Activated T-helper 17 cell treated with anti-CD3 and anti-CD28 coated beads, Interleukin-2, amount 50 U/mL, for 72 hours (primary cell): Measurements from ENCODE around the gene HNMT. TPM values are rescaled to one million over a fixed set of nuclear protein-coding genes. Genes with fewer than 3 reads are reported as not detected.
"Not testable (repeated sequence)": the region's sequence is repeated elsewhere in the genome, so short reads cannot be mapped to it uniquely, and the experiment has no call there.

Experiments used
- ATAC-seq: fragments of 150-1000 bp; cut with Tn5 transposase; replicated peaks from 2 replicates; pipeline ENCODE4 v1.10.0; 2021; ENCODE audit warnings: mild to moderate bottlenecking, moderate library complexity
- H3K27ac Mint-ChIP-seq: one replicate; pipeline ENCODE4 v1.8.0; 2022; ENCODE audit warnings: mixed read lengths
- H3K27me3 Mint-ChIP-seq: one replicate; pipeline ENCODE4 v1.8.0; 2022; ENCODE audit warnings: mixed read lengths
- H3K36me3 Mint-ChIP-seq: one replicate; pipeline ENCODE4 v1.8.0; 2022; ENCODE audit warnings: low read depth, mild to moderate bottlenecking, mixed read lengths
- H3K4me1 Mint-ChIP-seq: one replicate; pipeline ENCODE4 v1.8.0; 2022; ENCODE audit warnings: mixed read lengths
- H3K4me3 Mint-ChIP-seq: one replicate; pipeline ENCODE4 v1.8.0; 2022; ENCODE audit warnings: mild to moderate bottlenecking, mixed read lengths
- H3K9me3 Mint-ChIP-seq: one replicate; pipeline ENCODE4 v1.8.0; 2022; ENCODE audit warnings: mixed read lengths
- total RNA-seq, 2 donors: library from RNA; stranded (reverse); gene quantifications; one replicate each; pipeline ENCODE4 v1.2.3, GENCODE V29; 2022

The HNMT gene
- total RNA-seq: not detected

DNA sequence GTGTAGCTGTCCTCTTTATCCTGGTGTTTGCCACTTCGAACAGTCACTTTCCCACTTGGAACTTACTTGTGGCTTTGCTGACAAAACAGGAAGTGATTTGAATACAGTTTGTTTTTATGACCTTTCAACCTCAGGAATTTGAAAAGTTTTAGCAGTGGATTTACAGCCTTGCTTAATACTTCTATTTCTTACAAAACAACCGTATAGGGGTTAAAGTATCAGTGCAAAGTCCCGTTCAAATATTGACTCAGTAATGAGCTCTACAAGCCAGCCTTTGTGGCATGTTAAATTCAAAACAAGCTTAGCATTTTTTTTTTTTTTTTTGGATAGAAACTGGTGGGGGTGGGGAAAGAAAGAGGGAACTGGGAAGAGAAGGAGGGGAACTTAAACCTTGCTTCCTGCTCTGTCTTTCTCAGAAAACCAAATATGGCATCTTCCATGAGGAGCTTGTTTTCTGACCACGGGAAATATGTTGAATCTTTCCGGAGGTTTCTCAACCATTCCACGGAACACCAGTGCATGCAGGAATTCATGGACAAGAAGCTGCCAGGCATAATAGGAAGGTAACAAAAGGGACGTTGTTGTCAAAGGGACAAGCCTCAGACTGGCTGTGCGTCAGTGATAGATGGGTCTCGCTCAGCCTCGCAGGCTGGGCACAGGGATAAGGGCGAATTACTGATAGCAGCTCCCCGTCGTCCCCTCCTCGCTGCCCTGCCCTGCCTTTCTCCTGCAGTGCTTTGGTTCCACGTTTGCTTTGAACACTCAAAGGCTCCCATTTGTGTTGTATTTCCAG lies at the start of gene HNMT:
Gene HNMT (plus strand): TSS at position 408 of the 793 bp plus-strand sequence. CDS start 19 bp downstream, at position 427.
- Mint-ChIP-seq H3K4me1 (no peaks in the 10 kb centered on the region), H3K36me3 (no peaks in the 10 kb centered on the region), H3K9me3 (no peaks in the 10 kb centered on the region), H3K4me3 (no peak within 1 kb of the TSS), H3K27ac (no peak within 1 kb of the TSS), H3K27me3 (no peaks in the 10 kb centered on the region)
- ATAC-seq: no peak

DNA sequence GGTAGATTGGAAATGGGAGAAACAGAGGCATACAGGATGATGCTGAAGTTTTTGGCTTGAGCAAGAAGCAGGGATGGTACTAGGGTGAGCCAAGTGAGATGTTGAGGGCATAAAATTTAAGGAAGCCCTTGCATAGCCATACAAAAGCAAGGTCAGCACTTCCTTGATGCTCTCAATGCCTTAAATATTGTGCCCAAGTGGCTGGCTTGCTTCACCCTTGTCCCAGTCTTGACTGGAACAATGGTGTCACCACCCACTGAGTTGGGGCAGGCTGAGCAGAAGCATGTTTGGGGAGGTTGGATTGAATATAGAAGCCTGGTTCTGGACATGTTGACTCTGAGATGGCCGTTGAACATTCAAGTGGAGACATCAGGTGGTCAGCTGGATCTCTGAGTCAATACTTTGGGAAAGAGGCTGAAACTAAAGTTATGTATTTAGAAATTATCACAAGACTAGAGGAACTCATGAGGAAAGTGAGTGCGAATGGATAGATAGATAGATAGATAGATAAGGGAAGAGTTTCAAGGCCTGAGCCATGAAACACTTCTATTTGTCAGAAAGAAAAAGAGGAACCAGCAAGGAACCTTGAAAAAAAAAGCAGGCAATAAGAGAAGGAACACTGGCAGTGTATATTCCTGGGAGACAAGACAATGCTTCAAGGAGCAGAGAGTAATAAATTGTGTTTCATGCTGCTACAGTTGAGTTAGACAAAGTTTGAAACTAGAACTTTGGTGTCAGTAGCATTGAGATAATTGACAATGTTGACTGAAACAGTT lies 43.0 kb upstream of the HNMT start:
- peaks cover 11% of the 10 kb centered on the region for H3K27me3 Mint-ChIP-seq
- H3K4me1 Mint-ChIP-seq: no peaks in the 10 kb centered on the region
- ATAC-seq: no peak
- H3K4me3 Mint-ChIP-seq: no peak overlapping the region
- no peak overlapping the region for H3K27ac Mint-ChIP-seq
- no peaks in the 10 kb centered on the region for H3K36me3 Mint-ChIP-seq
- H3K9me3 Mint-ChIP-seq: no peaks in the 10 kb centered on the region

DNA sequence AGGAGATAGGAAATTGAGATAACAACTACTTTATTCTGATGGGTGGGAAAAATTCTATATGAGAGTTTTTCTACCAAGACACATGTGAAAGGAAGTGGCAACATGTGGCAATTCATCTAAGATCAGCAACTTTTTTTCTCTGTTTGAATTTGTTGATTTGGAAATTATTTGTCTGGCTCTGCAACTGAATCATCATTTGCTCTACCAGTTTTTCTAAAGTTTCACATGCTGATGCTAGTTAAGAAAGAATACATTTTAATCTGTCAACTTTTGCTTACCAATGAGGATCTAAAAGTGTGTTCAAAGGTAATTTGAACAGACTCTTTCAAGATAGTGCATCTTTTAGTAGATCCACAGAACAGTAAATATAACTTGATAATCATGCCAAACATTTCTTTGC lies 42.1 kb upstream of the HNMT start:
- ATAC-seq, H3K9me3 Mint-ChIP-seq, H3K36me3 Mint-ChIP-seq, H3K4me3 Mint-ChIP-seq, H3K4me1 Mint-ChIP-seq, H3K27ac Mint-ChIP-seq: not testable (repeated sequence)
- peaks cover 11% of the 10 kb centered on the region for H3K27me3 Mint-ChIP-seq

DNA sequence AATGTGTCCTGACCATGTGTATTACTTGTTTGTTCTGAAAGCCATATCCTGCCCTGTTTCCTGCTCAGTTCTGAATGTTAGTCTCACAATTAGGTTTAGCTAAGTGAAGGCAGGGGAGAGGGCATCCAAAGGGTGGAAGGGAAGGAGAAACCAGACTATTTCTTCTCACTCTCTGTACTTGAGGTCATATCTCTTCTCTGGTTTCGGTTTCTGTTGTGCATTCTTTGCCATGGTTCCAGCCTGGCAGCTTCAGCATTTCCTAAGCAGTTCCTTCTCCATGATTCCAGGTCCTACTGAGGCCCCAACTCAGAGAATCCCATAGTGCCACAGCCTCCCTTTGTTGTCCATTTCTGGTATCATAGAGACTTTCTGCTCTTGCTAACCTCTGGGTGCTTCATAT lies 40.3 kb upstream of the HNMT start:
- Mint-ChIP-seq H3K4me1 (no peaks in the 10 kb centered on the region), H3K36me3 (no peaks in the 10 kb centered on the region), H3K27me3 (peaks cover 11% of the 10 kb centered on the region), H3K4me3 (no peak overlapping the region), H3K27ac (no peak overlapping the region), H3K9me3 (no peaks in the 10 kb centered on the region)
- no peak for ATAC-seq

DNA sequence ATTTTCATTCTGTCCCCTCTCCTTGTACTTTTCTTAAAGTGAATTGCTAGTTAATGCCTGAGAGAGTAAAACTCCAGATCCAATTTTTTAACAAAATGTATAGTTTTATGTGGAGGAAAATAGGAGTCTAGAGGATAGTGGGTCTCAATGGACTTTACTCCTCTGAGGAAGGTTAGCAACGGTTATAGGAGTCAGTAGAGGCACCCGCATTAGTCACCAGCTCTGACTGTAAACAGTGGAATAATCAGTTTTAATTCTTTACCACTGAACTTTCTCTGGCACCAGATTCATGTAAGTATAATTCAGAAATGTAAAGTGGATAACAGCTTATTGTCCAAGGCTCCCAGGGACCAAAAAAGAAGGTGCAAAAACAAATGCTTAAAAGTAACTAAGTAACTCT lies 38.7 kb upstream of the HNMT start:
- Mint-ChIP-seq H3K9me3 (no peaks in the 10 kb centered on the region), H3K4me3 (no peak overlapping the region), H3K27ac (no peak overlapping the region), H3K36me3 (no peaks in the 10 kb centered on the region), H3K4me1 (no peaks in the 10 kb centered on the region), H3K27me3 (peaks cover 8% of the 10 kb centered on the region)
- no peak for ATAC-seq

DNA sequence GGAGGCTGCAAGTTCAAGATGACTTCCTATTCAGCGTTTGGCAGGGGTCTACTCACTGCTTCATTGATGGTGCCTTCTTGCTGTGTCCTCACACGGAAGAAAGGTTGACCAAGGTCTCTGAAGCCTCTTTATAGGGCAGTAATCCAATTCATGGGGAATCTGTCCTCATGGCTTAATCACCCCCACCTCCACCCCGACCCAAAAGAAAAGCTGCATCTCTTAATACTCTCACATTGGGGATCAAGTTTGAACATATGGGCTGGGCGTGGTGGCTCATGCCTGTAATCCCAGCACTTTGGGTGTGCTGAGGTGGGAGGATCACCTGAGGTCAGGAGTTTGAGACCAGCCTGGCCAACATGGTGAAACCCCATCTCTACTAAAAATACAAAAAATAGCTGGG lies 36.4 kb upstream of the HNMT start:
- Mint-ChIP-seq H3K27me3 (no peaks in the 10 kb centered on the region), H3K4me3 (no peak overlapping the region)

DNA sequence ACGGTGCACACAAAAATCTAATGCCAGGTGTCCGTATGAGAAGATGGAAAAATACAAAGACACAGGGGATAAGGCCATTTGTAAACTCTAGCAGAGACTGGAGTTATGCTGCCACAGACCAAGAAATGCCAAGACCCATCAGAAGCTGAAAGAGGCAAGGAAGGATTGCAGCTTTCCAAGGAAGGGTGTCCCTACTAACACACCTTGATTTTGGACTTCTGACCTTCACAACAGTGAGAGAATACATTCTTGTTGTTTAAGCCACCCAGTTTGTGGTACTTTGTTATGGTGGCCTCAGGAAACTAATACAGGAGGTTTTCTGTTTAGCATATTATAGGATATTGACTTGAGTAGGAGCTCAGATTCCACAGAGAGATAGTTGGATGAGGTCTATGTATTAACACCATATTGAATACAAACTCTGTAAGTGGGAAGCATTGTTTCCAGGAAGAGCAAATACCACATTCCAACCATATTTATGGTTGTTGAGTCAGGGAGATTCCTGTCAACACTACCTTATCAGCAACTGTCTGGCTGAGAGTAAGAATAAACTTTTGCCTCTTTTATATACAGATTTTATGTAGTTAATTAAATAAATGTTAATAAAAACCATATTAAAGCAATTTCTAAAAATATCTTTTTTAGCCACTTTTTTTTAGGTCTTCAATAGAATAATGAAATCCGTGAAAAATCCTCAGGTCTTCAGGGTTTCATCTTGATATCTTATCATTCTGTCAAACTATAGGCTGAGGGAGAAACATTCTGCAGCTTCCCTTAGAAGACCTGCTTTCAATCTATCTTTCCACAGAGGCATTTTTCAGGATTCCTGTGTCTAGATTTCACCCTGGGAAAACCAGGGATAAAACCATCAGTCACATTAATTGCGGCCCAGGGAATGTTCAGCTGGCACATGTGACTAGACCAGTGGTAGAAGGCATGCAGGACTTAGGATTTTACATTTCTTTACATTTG lies 35.4 kb upstream of the HNMT start:
- H3K27ac Mint-ChIP-seq: no peak overlapping the region
- H3K9me3 Mint-ChIP-seq: no peaks in the 10 kb centered on the region
- no peaks in the 10 kb centered on the region for H3K4me1 Mint-ChIP-seq
- ATAC-seq: no peak
- H3K27me3 Mint-ChIP-seq: no peaks in the 10 kb centered on the region
- H3K36me3 Mint-ChIP-seq: no peaks in the 10 kb centered on the region
- no peak overlapping the region for H3K4me3 Mint-ChIP-seq

More for the DNA sequence above, 36.4 kb upstream of the HNMT start:
- Mint-ChIP-seq H3K4me1 (no peaks in the 10 kb centered on the region), H3K27ac (no peak overlapping the region), H3K9me3 (no peaks in the 10 kb centered on the region), H3K36me3 (no peaks in the 10 kb centered on the region)
- ATAC-seq: no peak

DNA sequence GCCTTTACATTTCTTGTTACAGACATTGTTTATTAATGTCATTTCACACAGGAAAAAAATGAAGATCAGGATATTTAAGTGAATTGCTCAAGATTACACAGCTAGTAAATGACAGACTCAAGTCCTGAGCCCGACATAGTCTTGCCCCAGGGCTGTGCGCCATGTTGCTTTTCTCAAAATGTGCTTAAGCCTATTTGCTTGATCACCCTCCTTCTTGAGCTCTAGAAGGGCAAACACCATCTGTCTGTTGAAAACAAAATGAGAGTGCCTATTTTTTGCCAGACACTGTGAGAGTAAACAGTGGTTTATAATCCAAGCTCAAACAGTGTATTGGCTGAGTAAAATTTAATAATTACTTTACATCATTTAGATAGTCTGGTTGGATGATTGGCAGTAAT lies 34.8 kb upstream of the HNMT start:
- Mint-ChIP-seq H3K27ac (no peak overlapping the region), H3K36me3 (no peaks in the 10 kb centered on the region), H3K9me3 (no peaks in the 10 kb centered on the region), H3K27me3 (no peaks in the 10 kb centered on the region), H3K4me1 (no peaks in the 10 kb centered on the region), H3K4me3 (no peak overlapping the region)
- no peak for ATAC-seq

DNA sequence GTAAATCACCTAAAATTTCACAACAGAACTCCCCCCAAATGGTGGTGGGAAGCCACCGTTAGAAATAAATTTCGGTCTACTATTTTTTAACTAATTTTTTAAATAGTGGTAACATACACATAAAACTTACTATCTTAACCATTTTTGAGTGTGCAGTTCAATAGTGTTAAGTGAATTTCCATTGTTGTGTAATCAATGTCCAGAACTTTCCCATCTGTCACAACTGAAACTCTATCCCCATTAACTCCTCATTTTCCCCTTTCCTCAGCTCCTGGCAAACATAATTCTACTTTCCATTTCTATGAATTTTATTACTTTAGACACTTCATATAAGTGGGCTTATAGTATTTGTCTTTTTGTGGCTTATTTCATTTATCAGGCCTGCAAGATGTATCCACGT lies 34.1 kb upstream of the HNMT start:
- no peaks in the 10 kb centered on the region for H3K4me1 Mint-ChIP-seq
- no peaks in the 10 kb centered on the region for H3K9me3 Mint-ChIP-seq
- H3K36me3 Mint-ChIP-seq: no peaks in the 10 kb centered on the region
- H3K4me3 Mint-ChIP-seq: no peak overlapping the region
- no peak overlapping the region for H3K27ac Mint-ChIP-seq
- no peak for ATAC-seq
- no peaks in the 10 kb centered on the region for H3K27me3 Mint-ChIP-seq

DNA sequence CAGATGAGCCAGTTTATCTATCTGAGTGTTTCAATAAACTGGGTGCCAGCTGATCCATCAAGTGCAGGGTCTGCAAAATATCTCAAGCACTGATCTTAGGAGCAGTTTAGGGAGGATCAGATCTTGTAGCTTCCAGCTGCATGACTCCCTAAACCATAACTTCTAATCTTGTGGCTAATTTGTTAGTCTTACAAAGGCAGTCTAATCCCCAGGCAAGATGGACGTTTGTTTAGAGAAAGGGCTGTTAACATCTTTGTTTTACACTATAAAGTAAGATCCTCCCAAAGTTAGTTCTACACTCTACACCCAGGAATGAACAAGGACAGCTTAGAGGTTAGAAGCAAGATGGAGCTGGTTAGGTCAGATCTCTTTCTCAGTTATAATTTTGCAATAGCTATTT lies 28.7 kb upstream of the HNMT start:
- Mint-ChIP-seq H3K9me3 (no peaks in the 10 kb centered on the region), H3K27ac (no peak overlapping the region), H3K36me3 (no peaks in the 10 kb centered on the region), H3K4me1 (no peaks in the 10 kb centered on the region), H3K4me3 (no peak overlapping the region), H3K27me3 (peaks cover 4% of the 10 kb centered on the region)
- ATAC-seq: no peak

DNA sequence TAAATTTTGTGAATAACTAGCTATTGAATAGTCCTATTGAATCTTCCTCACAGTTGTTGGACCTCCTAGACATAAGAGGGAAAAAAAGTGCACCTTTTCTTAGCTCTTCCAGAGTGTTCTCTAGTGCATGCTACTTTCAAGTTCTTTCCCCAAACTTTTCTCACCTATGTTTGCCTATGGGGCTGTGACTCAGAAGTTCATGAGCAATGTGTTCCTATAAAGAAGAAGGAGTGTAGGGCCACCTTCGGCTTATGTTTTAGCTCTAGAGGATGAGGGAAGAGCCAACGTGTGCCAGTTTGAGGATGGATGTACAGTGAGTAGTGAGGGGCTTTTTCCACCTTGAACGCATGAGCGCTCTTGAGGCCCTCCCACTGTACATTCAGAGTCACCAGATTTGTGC lies 27.0 kb upstream of the HNMT start:
- ATAC-seq: no peak
- no peak overlapping the region for H3K27ac Mint-ChIP-seq
- H3K4me1 Mint-ChIP-seq: no peaks in the 10 kb centered on the region
- H3K36me3 Mint-ChIP-seq: no peaks in the 10 kb centered on the region
- H3K4me3 Mint-ChIP-seq: no peak overlapping the region
- H3K27me3 Mint-ChIP-seq: peaks cover 4% of the 10 kb centered on the region
- H3K9me3 Mint-ChIP-seq: no peaks in the 10 kb centered on the region

DNA sequence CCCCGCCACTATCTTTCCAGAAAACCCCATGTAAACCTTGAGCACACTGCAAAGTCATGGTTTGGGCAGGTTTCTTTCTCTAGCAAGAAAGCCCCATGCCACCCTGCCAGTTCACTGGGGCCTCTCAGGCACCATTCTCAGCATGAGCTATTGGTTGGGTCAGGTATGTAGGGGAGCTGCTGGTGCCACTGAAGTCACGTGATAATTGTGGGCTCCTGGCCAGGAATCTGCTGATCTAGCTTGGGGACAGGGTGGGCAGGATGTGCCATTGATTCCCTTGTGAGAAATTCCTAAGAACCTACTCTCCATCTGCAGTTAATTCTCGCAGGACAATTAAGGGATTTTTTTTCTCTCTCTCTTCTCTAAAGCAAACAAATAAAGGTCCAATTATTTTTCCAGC lies 26.5 kb upstream of the HNMT start:
- ATAC-seq: no peak
- H3K4me3 Mint-ChIP-seq: no peak overlapping the region
- H3K27ac Mint-ChIP-seq: no peak overlapping the region
- H3K9me3 Mint-ChIP-seq: no peaks in the 10 kb centered on the region
- no peaks in the 10 kb centered on the region for H3K4me1 Mint-ChIP-seq
- peaks cover 4% of the 10 kb centered on the region for H3K27me3 Mint-ChIP-seq
- no peaks in the 10 kb centered on the region for H3K36me3 Mint-ChIP-seq

DNA sequence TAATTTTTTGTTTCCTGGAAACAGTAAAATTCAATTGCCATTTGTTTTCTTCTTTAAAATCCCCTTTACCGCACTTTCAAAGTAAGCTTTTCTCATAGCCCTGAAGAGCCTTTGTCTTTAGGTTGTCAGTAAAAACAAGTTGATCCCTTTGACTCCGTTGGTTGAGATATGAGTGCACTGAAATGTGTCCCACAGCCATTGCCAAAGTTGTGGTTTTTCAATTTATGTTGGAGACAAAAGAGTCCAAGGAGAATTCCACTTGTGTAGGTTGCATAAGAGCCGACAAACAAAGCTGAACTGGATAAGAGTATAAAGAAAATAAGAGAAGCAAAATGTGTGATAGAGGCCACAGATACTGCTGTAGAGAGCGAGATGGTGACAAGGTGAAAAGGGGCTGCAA lies 26.1 kb upstream of the HNMT start:
- no peak for ATAC-seq
- peaks cover 4% of the 10 kb centered on the region for H3K27me3 Mint-ChIP-seq
- no peak overlapping the region for H3K4me3 Mint-ChIP-seq
- no peaks in the 10 kb centered on the region for H3K9me3 Mint-ChIP-seq
- H3K27ac Mint-ChIP-seq: no peak overlapping the region
- H3K4me1 Mint-ChIP-seq: no peaks in the 10 kb centered on the region
- no peaks in the 10 kb centered on the region for H3K36me3 Mint-ChIP-seq

DNA sequence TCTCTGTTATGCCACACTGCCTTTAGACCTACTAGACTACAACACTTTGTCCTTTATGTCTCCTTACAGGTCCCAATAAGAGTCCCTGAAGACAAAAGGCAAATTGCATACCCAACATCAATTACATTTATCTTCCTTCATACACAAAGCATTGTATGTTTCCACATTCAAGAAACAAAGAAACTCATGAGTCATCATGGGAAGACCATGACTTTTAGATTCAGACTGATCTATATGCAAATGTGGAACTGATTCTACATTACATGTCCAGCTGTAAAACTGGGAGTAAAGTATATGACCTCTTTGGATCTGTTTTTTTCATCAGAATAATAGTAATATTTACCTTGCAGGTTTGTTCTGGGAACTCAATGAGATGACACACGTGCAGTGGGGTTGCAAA lies 25.2 kb upstream of the HNMT start:
- H3K4me1 Mint-ChIP-seq: no peaks in the 10 kb centered on the region
- H3K9me3 Mint-ChIP-seq: no peaks in the 10 kb centered on the region
- H3K4me3 Mint-ChIP-seq: no peak overlapping the region
- peaks cover 4% of the 10 kb centered on the region for H3K27me3 Mint-ChIP-seq
- no peaks in the 10 kb centered on the region for H3K36me3 Mint-ChIP-seq
- ATAC-seq: no peak
- no peak overlapping the region for H3K27ac Mint-ChIP-seq
